ENCODE results near the gene LILRB2. TPM values are rescaled to one million over a fixed set of nuclear protein-coding genes. Genes with fewer than 3 reads are reported as not detected.

Gene LILRB2
- total and polyA plus RNA-seq, 9 of the 15 experiments (the other 6 are each of a cell fraction or from before 2014, with no cell fraction given): not detected

DNA sequence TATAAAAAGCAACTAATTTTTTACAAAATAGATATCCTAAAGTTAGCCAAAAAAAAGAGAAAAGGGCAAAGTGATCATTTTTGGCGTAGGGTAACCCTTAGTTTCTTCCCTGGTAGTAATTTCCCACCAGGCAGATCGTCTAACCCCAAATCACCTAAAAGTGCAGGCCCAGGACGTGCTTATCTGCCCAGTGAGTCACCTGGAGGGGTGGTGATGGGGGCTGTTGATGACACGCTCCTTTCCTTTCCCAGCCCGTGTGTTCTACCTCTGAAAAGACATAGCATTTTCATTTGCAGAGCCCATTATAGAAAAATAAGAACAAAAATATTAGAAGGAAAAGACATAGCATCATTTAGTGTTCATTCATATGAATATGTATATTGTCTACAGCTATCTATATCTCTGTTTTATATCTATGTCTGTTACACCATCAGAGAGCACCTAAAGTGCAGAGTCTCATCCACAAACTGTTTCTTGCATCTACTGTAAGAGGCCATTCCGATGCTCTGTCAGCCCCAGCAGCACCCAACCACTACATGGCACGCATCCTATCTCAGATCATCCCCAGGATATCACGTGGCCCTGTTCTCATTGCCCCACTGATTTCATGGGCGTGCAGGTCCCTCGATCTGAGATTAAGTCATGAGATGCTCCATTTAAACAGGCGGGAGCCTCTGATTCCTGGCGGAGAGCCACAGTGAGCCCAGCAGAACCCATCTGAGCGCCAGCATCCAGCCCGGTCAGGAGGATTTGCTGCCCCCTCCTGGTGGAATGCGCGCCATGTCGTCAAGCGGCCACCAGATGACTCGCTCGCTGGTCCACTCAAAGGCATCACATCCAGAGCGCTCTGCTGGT lies 49.6 kb downstream of the LILRB2 start (continued):
- TF ChIP-seq GTF2F1 (IDR thresholded peaks at IDR 0.05; ENCODE audit: low read depth, low read length): no peak
- peak; percentile 94 for TF ChIP-seq SMC3 (conservative IDR thresholded peaks at IDR 0.05; ENCODE audit: insufficient read depth, low read depth, low read length)
- no peak for TF ChIP-seq CBFA2T3 (IDR thresholded peaks at IDR 0.05)
- no peak for TF ChIP-seq DDX20 (tag; IDR thresholded peaks at IDR 0.05; ENCODE audit: low read depth)
- no peak for TF ChIP-seq HOXB6 (CRISPR knock-in tag; IDR thresholded peaks at IDR 0.05; ENCODE audit: borderline replicate concordance)
- no peak for TF ChIP-seq PHF21A (IDR thresholded peaks at IDR 0.05; ENCODE audit: borderline replicate concordance, low read depth)
- TF ChIP-seq CTBP1 (IDR thresholded peaks at IDR 0.05; ENCODE audit: borderline replicate concordance): peak; percentile 96
- no peak for TF ChIP-seq TCFL5 (CRISPR knock-in tag; conservative IDR thresholded peaks at IDR 0.05)
- no peak for TF ChIP-seq ZBTB1 (CRISPR knock-in tag; IDR thresholded peaks at IDR 0.05; ENCODE audit: borderline replicate concordance, low read depth)
- TF ChIP-seq, protein P1, sequence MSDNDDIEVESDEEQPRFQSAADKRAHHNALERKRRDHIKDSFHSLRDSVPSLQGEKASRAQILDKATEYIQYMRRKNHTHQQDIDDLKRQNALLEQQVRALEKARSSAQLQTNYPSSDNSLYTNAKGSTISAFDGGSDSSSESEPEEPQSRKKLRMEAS (CRISPR knock-in tag; IDR thresholded peaks at IDR 0.05): 0 out of 2 replicates have a peak, but pooled peaks have one; percentile 1
- no peak for TF ChIP-seq TRIM28 (IDR thresholded peaks at IDR 0.05)
- peak; percentile 38; the same call in 1 of the 2 replicates for TF ChIP-seq EP300 (IDR thresholded peaks at IDR 0.05; ENCODE audit: low read length)
- TF ChIP-seq HNRNPK (IDR thresholded peaks at IDR 0.05; ENCODE audit: low read depth, low read length, poor library complexity, severe bottlenecking): no peak
- no peak for TF ChIP-seq ZNF316 (IDR thresholded peaks at IDR 0.05)
- no peak for TF ChIP-seq ETV1 (tag; conservative IDR thresholded peaks at IDR 0.05; ENCODE audit: low read depth)
- peak; percentile 61 for TF ChIP-seq DPF2 (IDR thresholded peaks at IDR 0.05)
- no peak for TF ChIP-seq HNRNPLL (IDR thresholded peaks at IDR 0.05; ENCODE audit: low read depth, low read length, poor library complexity, severe bottlenecking)
- TF ChIP-seq, protein P2, sequence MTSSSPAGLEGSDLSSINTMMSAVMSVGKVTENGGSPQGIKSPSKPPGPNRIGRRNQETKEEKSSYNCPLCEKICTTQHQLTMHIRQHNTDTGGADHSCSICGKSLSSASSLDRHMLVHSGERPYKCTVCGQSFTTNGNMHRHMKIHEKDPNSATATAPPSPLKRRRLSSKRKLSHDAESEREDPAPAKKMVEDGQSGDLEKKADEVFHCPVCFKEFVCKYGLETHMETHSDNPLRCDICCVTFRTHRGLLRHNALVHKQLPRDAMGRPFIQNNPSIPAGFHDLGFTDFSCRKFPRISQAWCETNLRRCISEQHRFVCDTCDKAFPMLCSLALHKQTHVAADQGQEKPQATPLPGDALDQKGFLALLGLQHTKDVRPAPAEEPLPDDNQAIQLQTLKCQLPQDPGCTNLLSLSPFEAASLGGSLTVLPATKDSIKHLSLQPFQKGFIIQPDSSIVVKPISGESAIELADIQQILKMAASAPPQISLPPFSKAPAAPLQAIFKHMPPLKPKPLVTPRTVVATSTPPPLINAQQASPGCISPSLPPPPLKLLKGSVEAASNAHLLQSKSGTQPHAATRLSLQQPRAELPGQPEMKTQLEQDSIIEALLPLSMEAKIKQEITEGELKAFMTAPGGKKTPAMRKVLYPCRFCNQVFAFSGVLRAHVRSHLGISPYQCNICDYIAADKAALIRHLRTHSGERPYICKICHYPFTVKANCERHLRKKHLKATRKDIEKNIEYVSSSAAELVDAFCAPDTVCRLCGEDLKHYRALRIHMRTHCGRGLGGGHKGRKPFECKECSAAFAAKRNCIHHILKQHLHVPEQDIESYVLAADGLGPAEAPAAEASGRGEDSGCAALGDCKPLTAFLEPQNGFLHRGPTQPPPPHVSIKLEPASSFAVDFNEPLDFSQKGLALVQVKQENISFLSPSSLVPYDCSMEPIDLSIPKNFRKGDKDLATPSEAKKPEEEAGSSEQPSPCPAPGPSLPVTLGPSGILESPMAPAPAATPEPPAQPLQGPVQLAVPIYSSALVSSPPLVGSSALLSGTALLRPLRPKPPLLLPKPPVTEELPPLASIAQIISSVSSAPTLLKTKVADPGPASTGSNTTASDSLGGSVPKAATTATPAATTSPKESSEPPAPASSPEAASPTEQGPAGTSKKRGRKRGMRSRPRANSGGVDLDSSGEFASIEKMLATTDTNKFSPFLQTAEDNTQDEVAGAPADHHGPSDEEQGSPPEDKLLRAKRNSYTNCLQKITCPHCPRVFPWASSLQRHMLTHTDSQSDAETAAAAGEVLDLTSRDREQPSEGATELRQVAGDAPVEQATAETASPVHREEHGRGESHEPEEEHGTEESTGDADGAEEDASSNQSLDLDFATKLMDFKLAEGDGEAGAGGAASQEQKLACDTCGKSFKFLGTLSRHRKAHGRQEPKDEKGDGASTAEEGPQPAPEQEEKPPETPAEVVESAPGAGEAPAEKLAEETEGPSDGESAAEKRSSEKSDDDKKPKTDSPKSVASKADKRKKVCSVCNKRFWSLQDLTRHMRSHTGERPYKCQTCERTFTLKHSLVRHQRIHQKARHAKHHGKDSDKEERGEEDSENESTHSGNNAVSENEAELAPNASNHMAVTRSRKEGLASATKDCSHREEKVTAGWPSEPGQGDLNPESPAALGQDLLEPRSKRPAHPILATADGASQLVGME (CRISPR knock-in tag; IDR thresholded peaks at IDR 0.05): peak; percentile 88; the same call in 1 of the 2 replicates
- no peak for TF ChIP-seq RUNX1 (IDR thresholded peaks at IDR 0.05; ENCODE audit: low read depth)
- peak; percentile 51 for TF ChIP-seq SMARCA4 (IDR thresholded peaks at IDR 0.05)
- TF ChIP-seq, protein P3, sequence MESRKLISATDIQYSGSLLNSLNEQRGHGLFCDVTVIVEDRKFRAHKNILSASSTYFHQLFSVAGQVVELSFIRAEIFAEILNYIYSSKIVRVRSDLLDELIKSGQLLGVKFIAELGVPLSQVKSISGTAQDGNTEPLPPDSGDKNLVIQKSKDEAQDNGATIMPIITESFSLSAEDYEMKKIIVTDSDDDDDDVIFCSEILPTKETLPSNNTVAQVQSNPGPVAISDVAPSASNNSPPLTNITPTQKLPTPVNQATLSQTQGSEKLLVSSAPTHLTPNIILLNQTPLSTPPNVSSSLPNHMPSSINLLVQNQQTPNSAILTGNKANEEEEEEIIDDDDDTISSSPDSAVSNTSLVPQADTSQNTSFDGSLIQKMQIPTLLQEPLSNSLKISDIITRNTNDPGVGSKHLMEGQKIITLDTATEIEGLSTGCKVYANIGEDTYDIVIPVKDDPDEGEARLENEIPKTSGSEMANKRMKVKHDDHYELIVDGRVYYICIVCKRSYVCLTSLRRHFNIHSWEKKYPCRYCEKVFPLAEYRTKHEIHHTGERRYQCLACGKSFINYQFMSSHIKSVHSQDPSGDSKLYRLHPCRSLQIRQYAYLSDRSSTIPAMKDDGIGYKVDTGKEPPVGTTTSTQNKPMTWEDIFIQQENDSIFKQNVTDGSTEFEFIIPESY (CRISPR knock-in tag; IDR thresholded peaks at IDR 0.05): no peak
- TF ChIP-seq C11orf30 (IDR thresholded peaks at IDR 0.05; ENCODE audit: low read depth): no peak
- no peak for TF ChIP-seq FOXJ3 (CRISPR knock-in tag; IDR thresholded peaks at IDR 0.05)
